ENCODE data around the gene GNPTAB. TPM values are rescaled to one million over a fixed set of nuclear protein-coding genes. Genes with fewer than 3 reads are reported as not detected.
A peak's percentile ranks its signal among the peaks of the same experiment; 100 is the strongest.

Gene GNPTAB
- total RNA-seq, 1 donor from 2014 or later = 28.7 TPM

- H3K27ac ChIP-seq = no peak overlapping the region
- TF ChIP-seq POLR2AphosphoS5 (IDR thresholded peaks at IDR 0.05; ENCODE audit: insufficient read depth in 1 of 2, low read depth in 1 of 2) (no peak), CTCF (IDR thresholded peaks at IDR 0.05) (no peak), POLR2A (IDR thresholded peaks at IDR 0.05) (no peak)
- H3K4me1 ChIP-seq = peaks cover 9% of the 10 kb centered on the region
- no peaks in the 10 kb centered on the region for H3K9me3 ChIP-seq
- intact Hi-C loops (cut with DNase I) = no loop called here
- H3K27me3 ChIP-seq = no peaks in the 10 kb centered on the region
- no peak for DNase-seq (ENCODE audit: extremely low spot score in 2 of 2)
- peaks cover 0 to 33% of the 10 kb centered on the region in 2 donors for H3K36me3 ChIP-seq
- H3K4me3 ChIP-seq = no peak overlapping the region
Observed at GRCh38 chr12:101763246-101763931, 67.4 kb downstream of the GNPTAB start.

DNA sequence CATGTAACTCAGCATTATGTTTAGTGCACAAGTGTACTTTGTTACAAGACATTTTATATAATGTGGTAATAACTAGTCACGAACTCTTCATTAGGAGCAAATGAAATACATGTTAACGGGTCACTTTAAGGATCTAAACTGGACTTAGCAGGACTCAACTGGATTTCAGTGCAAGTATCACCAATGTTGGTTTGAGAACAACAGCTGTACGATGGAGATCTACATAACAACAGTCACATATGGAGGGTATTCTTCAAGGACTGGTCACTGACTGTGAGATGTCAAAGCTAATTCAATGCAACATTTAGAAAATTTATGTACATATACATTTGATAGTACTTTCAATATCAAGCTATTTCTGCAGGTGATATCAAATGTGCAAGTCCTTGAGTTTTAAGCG is 69.0 kb downstream of the GNPTAB start:
- Histone ChIP-seq H3K9me3 (no peaks in the 10 kb centered on the region), H3K36me3 (peaks cover 0 to 24% of the 10 kb centered on the region in 2 donors)
- intact Hi-C loops (cut with DNase I) = no loop called here

GRCh38 chr12:101761350-101761749 is 69.4 kb downstream of the GNPTAB start:
- intact Hi-C loops (cut with DNase I) = no loop called here
- H3K4me3 ChIP-seq = no peak overlapping the region
- H3K27me3 ChIP-seq = no peaks in the 10 kb centered on the region
- no peak for TF ChIP-seq POLR2AphosphoS5 (IDR thresholded peaks at IDR 0.05; ENCODE audit: insufficient read depth in 1 of 2, low read depth in 1 of 2)
- no peak for TF ChIP-seq POLR2A (IDR thresholded peaks at IDR 0.05)
- TF ChIP-seq CTCF (IDR thresholded peaks at IDR 0.05) = no peak
- H3K9me3 ChIP-seq = no peaks in the 10 kb centered on the region
- no peak overlapping the region for H3K27ac ChIP-seq
- peaks cover 9% of the 10 kb centered on the region for H3K4me1 ChIP-seq
- DNase-seq (ENCODE audit: extremely low spot score in 2 of 2) = no peak
- H3K36me3 ChIP-seq = peaks cover 0 to 24% of the 10 kb centered on the region in 2 donors

More for the DNA sequence above, 69.0 kb downstream of the GNPTAB start:
- TF ChIP-seq POLR2AphosphoS5 (IDR thresholded peaks at IDR 0.05; ENCODE audit: insufficient read depth in 1 of 2, low read depth in 1 of 2) (no peak), CTCF (IDR thresholded peaks at IDR 0.05) (no peak), POLR2A (IDR thresholded peaks at IDR 0.05) (no peak)
- Histone ChIP-seq H3K4me3 (no peak overlapping the region), H3K4me1 (peaks cover 9% of the 10 kb centered on the region), H3K27ac (no peak overlapping the region), H3K27me3 (no peaks in the 10 kb centered on the region)
- DNase-seq (ENCODE audit: extremely low spot score in 2 of 2) = no peak

GRCh38 chr12:101759396-101760047 is 71.2 kb downstream of the GNPTAB start:
- Histone ChIP-seq H3K27ac (no peak overlapping the region), H3K27me3 (no peaks in the 10 kb centered on the region), H3K4me3 (no peak overlapping the region), H3K4me1 (peaks cover 7% of the 10 kb centered on the region), H3K9me3 (no peaks in the 10 kb centered on the region), H3K36me3 (peaks cover 0 to 20% of the 10 kb centered on the region in 2 donors)
- intact Hi-C loops (cut with DNase I) = loop anchor here (10.0 kb wide), 1 partner anchor 345 kb away; no protein-coding TSS in a partner anchor
- TF ChIP-seq POLR2A (IDR thresholded peaks at IDR 0.05) = no peak
- TF ChIP-seq POLR2AphosphoS5 (IDR thresholded peaks at IDR 0.05; ENCODE audit: insufficient read depth in 1 of 2, low read depth in 1 of 2) = no peak
- TF ChIP-seq CTCF (IDR thresholded peaks at IDR 0.05) = peak; percentile 41 to 59 (median 47)
- no peak for DNase-seq (ENCODE audit: extremely low spot score in 2 of 2)

DNA sequence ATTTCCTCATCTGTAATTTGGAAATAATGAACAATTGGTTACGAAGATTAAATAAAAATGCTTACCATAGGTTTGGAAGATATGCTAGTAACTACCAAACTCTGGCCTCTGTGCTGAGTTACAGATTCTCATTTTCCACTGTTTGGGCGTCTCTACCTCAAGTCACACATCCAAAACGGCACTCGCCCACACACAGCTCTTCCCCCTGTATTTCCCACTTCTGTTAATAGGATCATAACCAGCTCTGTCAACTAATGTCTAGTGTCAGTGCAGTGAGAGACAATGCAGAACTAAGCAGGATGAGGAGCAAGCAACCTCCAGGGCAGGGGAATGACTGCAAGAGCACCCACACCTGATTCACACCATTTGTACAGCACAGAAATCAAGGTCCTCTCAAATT is 80.6 kb downstream of the GNPTAB start:
- Histone ChIP-seq H3K36me3 (peaks cover 0 to 35% of the 10 kb centered on the region in 2 donors), H3K4me3 (no peak overlapping the region), H3K27me3 (no peaks in the 10 kb centered on the region), H3K4me1 (no peaks in the 10 kb centered on the region), H3K27ac (no peak overlapping the region), H3K9me3 (no peaks in the 10 kb centered on the region)
- intact Hi-C loops (cut with DNase I) = loop anchor here (10.0 kb wide), 1 partner anchor 335 kb away; no protein-coding TSS in a partner anchor
- DNase-seq (ENCODE audit: extremely low spot score in 2 of 2) = no peak
- no peak for TF ChIP-seq CTCF (IDR thresholded peaks at IDR 0.05)
- no peak for TF ChIP-seq POLR2A (IDR thresholded peaks at IDR 0.05)
